ENCODE data around the gene BAHCC1. TPM values are rescaled to one million over a fixed set of nuclear protein-coding genes. Genes with fewer than 3 reads are reported as not detected.

BAHCC1 gene
- total and polyA plus RNA-seq, 7 experiments from 2014 or later: 0.05 to 3.8 (median 0.68) TPM; not detected in 3

DNA sequence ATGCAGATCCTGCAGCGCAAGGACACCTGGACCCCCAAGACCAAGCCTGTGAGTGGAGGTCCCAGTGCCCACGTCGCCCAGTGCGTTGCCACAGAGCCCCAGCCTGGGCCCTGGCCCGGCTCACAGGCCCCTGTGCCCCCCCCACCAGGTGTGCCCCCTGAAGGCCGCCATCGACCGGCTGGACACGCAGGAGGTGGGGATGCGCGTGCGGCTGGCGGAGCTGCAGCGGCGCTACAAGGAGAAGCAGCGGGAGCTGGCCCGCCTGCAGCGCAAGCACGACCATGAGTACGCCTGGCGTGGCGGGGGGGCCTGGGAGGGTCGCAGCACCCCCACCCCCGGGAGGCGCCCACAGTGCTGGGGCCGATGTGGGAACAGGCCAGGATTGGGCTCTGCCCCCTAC is 56.6 kb downstream of the BAHCC1 start:
- Histone ChIP-seq H3K4me3 (ENCODE audit: low read length) (no peak overlapping the region), H3K27me3 (ENCODE audit: control insufficient read depth in 2 of 2, insufficient read depth in 2 of 2, low read length in 2 of 2) (no peaks in the 10 kb centered on the region), H3K9me3 (ENCODE audit: control insufficient read depth in 2 of 3, low read length in 3 of 3) (no peaks in the 10 kb centered on the region), H3K27ac (ENCODE audit: low read depth, low read length) (no peak overlapping the region), H3K4me1 (ENCODE audit: control insufficient read depth in 2 of 2, insufficient read depth in 2 of 2, low read length in 2 of 2) (peaks cover 9 to 13% of the 10 kb centered on the region in 2 donors), H3K36me3 (ENCODE audit: control insufficient read depth in 2 of 3, insufficient read depth in 3 of 3, low read length in 3 of 3) (no peaks in the 10 kb centered on the region)
- peaks cover 0 to 5% (median 1%) of the 10 kb centered on the region in 5 donors for H3K27me3 Mint-ChIP-seq
- ATAC-seq: no peak
- no peak for DNase-seq
- H3K4me3 Mint-ChIP-seq: no peak overlapping the region
- peaks cover 5 to 10% (median 8%) of the 10 kb centered on the region in 7 donors for H3K4me1 Mint-ChIP-seq
- no peaks in the 10 kb centered on the region for H3K36me3 Mint-ChIP-seq
- ChIA-PET POLR2A (no interaction called here), CTCF (no interaction called here)
- intact Hi-C loops (cut with micrococcal nuclease): no loop called here
- no peak overlapping the region for H3K27ac Mint-ChIP-seq
- H3K9me3 Mint-ChIP-seq: no peaks in the 10 kb centered on the region

DNA sequence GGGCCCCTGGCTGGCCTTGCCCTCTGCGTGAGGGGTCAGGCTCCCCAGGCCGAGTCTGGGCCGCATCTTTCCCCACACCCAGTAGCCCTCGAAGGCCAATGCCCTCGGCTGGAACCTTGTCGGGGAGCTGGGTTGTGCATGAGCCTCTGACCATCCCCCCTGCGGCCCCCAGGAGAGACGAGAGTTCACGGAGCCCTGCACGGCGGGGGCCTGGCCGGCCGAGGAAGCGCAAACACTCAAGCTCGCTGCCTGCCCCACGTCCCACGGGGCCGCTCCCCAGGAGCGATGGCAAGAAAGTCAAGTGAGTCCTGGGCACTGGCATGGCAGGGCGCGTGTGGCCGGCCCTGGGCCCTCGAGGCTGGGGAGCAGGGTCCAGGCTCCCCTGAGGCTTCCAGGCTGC is 57.3 kb downstream of the BAHCC1 start:
- Mint-ChIP-seq H3K4me1 (peaks cover 5 to 11% (median 8%) of the 10 kb centered on the region in 7 donors), H3K4me3 (no peak overlapping the region), H3K36me3 (no peaks in the 10 kb centered on the region), H3K9me3 (no peaks in the 10 kb centered on the region), H3K27me3 (peaks cover 0 to 5% (median 1%) of the 10 kb centered on the region in 5 donors), H3K27ac (no peak overlapping the region)
- intact Hi-C loops (cut with micrococcal nuclease): no loop called here
- no peak for DNase-seq
- ATAC-seq: no peak
- CTCF ChIA-PET: no interaction called here
- Histone ChIP-seq H3K9me3 (ENCODE audit: control insufficient read depth in 2 of 3, low read length in 3 of 3) (no peaks in the 10 kb centered on the region), H3K36me3 (ENCODE audit: control insufficient read depth in 2 of 3, insufficient read depth in 3 of 3, low read length in 3 of 3) (no peaks in the 10 kb centered on the region), H3K27ac (ENCODE audit: low read depth, low read length) (no peak overlapping the region), H3K4me3 (ENCODE audit: low read length) (no peak overlapping the region), H3K27me3 (ENCODE audit: control insufficient read depth in 2 of 2, insufficient read depth in 2 of 2, low read length in 2 of 2) (no peaks in the 10 kb centered on the region), H3K4me1 (ENCODE audit: control insufficient read depth in 2 of 2, insufficient read depth in 2 of 2, low read length in 2 of 2) (peaks cover 9 to 13% of the 10 kb centered on the region in 2 donors)
- POLR2A ChIA-PET: interaction anchor here (0.5 kb wide), 2 partner anchors 146 to 150 kb away, joined by 3 read pairs; no protein-coding TSS in a partner anchor

GRCh38 chr17:81453076-81453475 is 57.8 kb downstream of the BAHCC1 start:
- H3K27ac Mint-ChIP-seq: peak overlapping the region in 2 of 9 donors; percentile 7 to 63
- H3K36me3 ChIP-seq (ENCODE audit: control insufficient read depth in 2 of 3, insufficient read depth in 3 of 3, low read length in 3 of 3): no peaks in the 10 kb centered on the region
- peaks cover 0 to 5% (median 1%) of the 10 kb centered on the region in 5 donors for H3K27me3 Mint-ChIP-seq
- CTCF ChIA-PET: no interaction called here
- no peak overlapping the region for H3K27ac ChIP-seq (ENCODE audit: low read depth, low read length)
- no peaks in the 10 kb centered on the region for H3K27me3 ChIP-seq (ENCODE audit: control insufficient read depth in 2 of 2, insufficient read depth in 2 of 2, low read length in 2 of 2)
- H3K4me1 Mint-ChIP-seq: peaks cover 5 to 11% (median 8%) of the 10 kb centered on the region in 7 donors
- no peak for DNase-seq
- no peaks in the 10 kb centered on the region for H3K9me3 Mint-ChIP-seq
- no peak for ATAC-seq
- H3K4me1 ChIP-seq (ENCODE audit: control insufficient read depth in 2 of 2, insufficient read depth in 2 of 2, low read length in 2 of 2): peaks cover 9 to 13% of the 10 kb centered on the region in 2 donors
- peak overlapping the region in 3 of 10 donors; percentile 8 to 58 (median 17) for H3K4me3 Mint-ChIP-seq
- POLR2A ChIA-PET: interaction anchor here (0.5 kb wide), 2 partner anchors 145 to 149 kb away, joined by 3 read pairs; no protein-coding TSS in a partner anchor
- H3K4me3 ChIP-seq (ENCODE audit: low read length): no peak overlapping the region
- H3K9me3 ChIP-seq (ENCODE audit: control insufficient read depth in 2 of 3, low read length in 3 of 3): no peaks in the 10 kb centered on the region
- no peaks in the 10 kb centered on the region for H3K36me3 Mint-ChIP-seq
- intact Hi-C loops (cut with micrococcal nuclease): no loop called here

DNA sequence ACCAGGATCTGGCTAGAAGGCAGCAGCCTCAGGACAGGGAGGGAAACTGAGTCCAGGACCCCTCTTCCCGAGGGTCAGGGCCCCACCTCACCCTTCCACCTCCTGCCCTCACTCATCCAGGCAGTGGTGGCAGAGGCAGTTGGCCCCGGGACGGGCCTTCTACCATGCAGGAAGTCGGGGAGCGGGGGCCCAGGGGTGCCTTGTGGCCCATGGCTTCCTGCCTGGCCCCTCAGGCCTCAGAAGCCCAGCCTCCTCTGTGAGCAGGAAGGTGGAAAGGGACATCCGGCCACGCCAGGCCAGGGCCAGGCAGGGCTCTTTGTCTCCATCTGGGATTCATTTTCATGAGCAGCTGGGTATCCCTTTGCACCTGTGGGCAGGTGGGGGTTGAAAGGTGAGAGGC is 58.5 kb downstream of the BAHCC1 start:
- Histone ChIP-seq H3K36me3 (ENCODE audit: control insufficient read depth in 2 of 3, insufficient read depth in 3 of 3, low read length in 3 of 3) (no peaks in the 10 kb centered on the region), H3K4me1 (ENCODE audit: control insufficient read depth in 2 of 2, insufficient read depth in 2 of 2, low read length in 2 of 2) (peaks cover 9 to 13% of the 10 kb centered on the region in 2 donors), H3K27me3 (ENCODE audit: control insufficient read depth in 2 of 2, insufficient read depth in 2 of 2, low read length in 2 of 2) (no peaks in the 10 kb centered on the region), H3K27ac (ENCODE audit: low read depth, low read length) (no peak overlapping the region), H3K4me3 (ENCODE audit: low read length) (no peak overlapping the region), H3K9me3 (ENCODE audit: control insufficient read depth in 2 of 3, low read length in 3 of 3) (no peaks in the 10 kb centered on the region)
- ChIA-PET POLR2A (no interaction called here), CTCF (no interaction called here)
- H3K4me3 Mint-ChIP-seq: peak overlapping the region in 1 of 10 donors; percentile 8
- peaks cover 0 to 5% (median 1%) of the 10 kb centered on the region in 5 donors for H3K27me3 Mint-ChIP-seq
- H3K27ac Mint-ChIP-seq: peak overlapping the region in 1 of 9 donors; percentile 55
- intact Hi-C loops (cut with micrococcal nuclease): no loop called here
- no peaks in the 10 kb centered on the region for H3K9me3 Mint-ChIP-seq
- no peaks in the 10 kb centered on the region for H3K36me3 Mint-ChIP-seq
- peak in 4 of 9 donors; percentile 14 to 47 (median 28) for DNase-seq
- ATAC-seq: peak; percentile 39
- H3K4me1 Mint-ChIP-seq: peaks cover 5 to 13% (median 8%) of the 10 kb centered on the region in 7 donors

DNA sequence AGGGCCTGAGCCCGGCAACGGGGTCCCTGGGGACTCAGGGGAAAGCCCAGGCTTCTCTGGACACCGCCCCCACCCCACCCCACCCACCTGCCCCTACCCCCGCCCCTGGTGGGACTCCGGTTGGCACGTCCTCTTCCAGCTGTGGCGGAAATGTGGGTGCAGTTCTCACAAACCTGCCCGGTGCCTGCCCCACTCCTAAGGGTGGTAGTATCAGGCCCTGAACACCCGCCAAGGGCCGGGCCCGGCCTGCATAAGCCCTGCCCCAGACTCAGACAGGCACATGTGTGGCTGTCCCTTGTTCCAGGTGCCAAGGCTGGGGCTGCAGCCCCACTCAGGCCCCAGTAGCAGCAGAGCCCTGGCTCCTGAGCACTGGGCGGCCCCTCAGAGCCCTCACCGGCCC is 59.2 kb downstream of the BAHCC1 start:
- Histone ChIP-seq H3K4me3 (ENCODE audit: low read length) (no peak overlapping the region), H3K4me1 (ENCODE audit: control insufficient read depth in 2 of 2, insufficient read depth in 2 of 2, low read length in 2 of 2) (peaks cover 9 to 13% of the 10 kb centered on the region in 2 donors), H3K9me3 (ENCODE audit: control insufficient read depth in 2 of 3, low read length in 3 of 3) (no peaks in the 10 kb centered on the region), H3K27me3 (ENCODE audit: control insufficient read depth in 2 of 2, insufficient read depth in 2 of 2, low read length in 2 of 2) (no peaks in the 10 kb centered on the region), H3K36me3 (ENCODE audit: control insufficient read depth in 2 of 3, insufficient read depth in 3 of 3, low read length in 3 of 3) (no peaks in the 10 kb centered on the region), H3K27ac (ENCODE audit: low read depth, low read length) (no peak overlapping the region)
- POLR2A ChIA-PET: no interaction called here
- Mint-ChIP-seq H3K4me3 (no peak overlapping the region), H3K36me3 (no peaks in the 10 kb centered on the region), H3K27me3 (peaks cover 0 to 5% (median 1%) of the 10 kb centered on the region in 5 donors), H3K27ac (no peak overlapping the region), H3K4me1 (peaks cover 5 to 13% (median 8%) of the 10 kb centered on the region in 7 donors), H3K9me3 (no peaks in the 10 kb centered on the region)
- intact Hi-C loops (cut with micrococcal nuclease): no loop called here
- ATAC-seq (no peak), DNase-seq (no peak)
- CTCF ChIA-PET: no interaction called here

DNA sequence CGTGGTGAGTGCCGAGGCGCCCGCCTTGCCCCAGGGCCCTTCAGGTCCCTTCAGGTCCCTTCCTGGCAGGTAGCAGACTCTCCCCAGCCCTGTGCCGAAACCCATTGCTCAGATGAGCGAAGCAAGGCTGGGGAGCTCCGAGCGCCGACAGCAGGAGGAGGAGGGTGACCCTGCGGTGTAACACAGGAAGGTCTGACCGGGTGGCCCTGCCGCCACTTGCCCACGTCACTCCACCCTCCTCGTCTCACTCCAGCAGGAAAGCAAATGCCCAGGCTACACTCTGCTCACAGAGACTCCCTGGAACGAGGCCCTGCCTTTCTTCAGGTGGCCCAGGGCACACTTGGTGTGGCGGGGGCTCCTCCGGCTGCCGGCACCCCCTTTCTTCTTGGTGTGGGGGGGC is 60.1 kb downstream of the BAHCC1 start:
- Histone ChIP-seq H3K4me1 (ENCODE audit: control insufficient read depth in 2 of 2, insufficient read depth in 2 of 2, low read length in 2 of 2) (peaks cover 9 to 13% of the 10 kb centered on the region in 2 donors), H3K9me3 (ENCODE audit: control insufficient read depth in 2 of 3, low read length in 3 of 3) (no peaks in the 10 kb centered on the region), H3K4me3 (ENCODE audit: low read length) (no peak overlapping the region), H3K27ac (ENCODE audit: low read depth, low read length) (no peak overlapping the region), H3K27me3 (ENCODE audit: control insufficient read depth in 2 of 2, insufficient read depth in 2 of 2, low read length in 2 of 2) (no peaks in the 10 kb centered on the region), H3K36me3 (ENCODE audit: control insufficient read depth in 2 of 3, insufficient read depth in 3 of 3, low read length in 3 of 3) (no peaks in the 10 kb centered on the region)
- intact Hi-C loops (cut with micrococcal nuclease): no loop called here
- Mint-ChIP-seq H3K27ac (no peak overlapping the region), H3K27me3 (peaks cover 0 to 5% (median 1%) of the 10 kb centered on the region in 5 donors), H3K4me1 (peaks cover 5 to 13% (median 8%) of the 10 kb centered on the region in 7 donors), H3K36me3 (no peaks in the 10 kb centered on the region), H3K9me3 (no peaks in the 10 kb centered on the region), H3K4me3 (no peak overlapping the region)
- CTCF ChIA-PET: no interaction called here
- POLR2A ChIA-PET: no interaction called here
- DNase-seq (no peak), ATAC-seq (peak; percentile 53)

DNA sequence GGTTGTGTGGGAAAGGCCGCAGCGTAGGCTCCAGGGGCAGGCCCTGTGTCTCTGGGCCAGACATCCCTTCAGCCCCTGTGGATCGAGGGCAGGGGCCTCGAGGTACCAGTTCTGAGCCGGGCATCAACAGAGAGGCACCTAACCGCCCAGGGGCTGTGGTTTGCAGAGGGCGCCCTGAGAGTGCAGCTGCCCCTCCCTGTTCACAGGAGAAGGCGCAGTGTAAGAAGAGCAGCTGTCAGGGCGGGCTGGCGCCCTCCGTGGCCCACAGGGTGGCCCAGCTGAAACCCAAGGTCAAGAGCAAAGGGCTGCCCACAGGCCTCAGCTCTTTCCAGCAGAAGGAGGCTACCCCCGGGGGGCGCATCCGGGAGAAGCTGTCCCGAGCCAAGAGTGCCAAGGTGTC is 60.8 kb downstream of the BAHCC1 start:
- Mint-ChIP-seq H3K4me3 (no peak overlapping the region), H3K4me1 (peaks cover 5 to 13% (median 8%) of the 10 kb centered on the region in 7 donors), H3K9me3 (no peaks in the 10 kb centered on the region), H3K36me3 (no peaks in the 10 kb centered on the region), H3K27me3 (peaks cover 0 to 5% (median 1%) of the 10 kb centered on the region in 5 donors), H3K27ac (peak overlapping the region in 1 of 9 donors; percentile 13)
- Histone ChIP-seq H3K27ac (ENCODE audit: low read depth, low read length) (no peak overlapping the region), H3K4me1 (ENCODE audit: control insufficient read depth in 2 of 2, insufficient read depth in 2 of 2, low read length in 2 of 2) (peaks cover 9 to 13% of the 10 kb centered on the region in 2 donors), H3K36me3 (ENCODE audit: control insufficient read depth in 2 of 3, insufficient read depth in 3 of 3, low read length in 3 of 3) (no peaks in the 10 kb centered on the region), H3K27me3 (ENCODE audit: control insufficient read depth in 2 of 2, insufficient read depth in 2 of 2, low read length in 2 of 2) (no peaks in the 10 kb centered on the region), H3K9me3 (ENCODE audit: control insufficient read depth in 2 of 3, low read length in 3 of 3) (no peaks in the 10 kb centered on the region), H3K4me3 (ENCODE audit: low read length) (no peak overlapping the region)
- POLR2A ChIA-PET: no interaction called here
- ATAC-seq: no peak
- CTCF ChIA-PET: no interaction called here
- intact Hi-C loops (cut with micrococcal nuclease): no loop called here
- no peak for DNase-seq
